GM12864 (cell line): ENCODE results near the gene OR56A3.

ENCODE experiments used
- DNase-seq: peaks from one replicate; pipeline ENCODE4 v3.0.0-alpha.2; 2011; ENCODE audit warnings: low read depth
- H3K4me3 ChIP-seq: 2 replicates; pipeline ENCODE4 v1.5.1; 2011; ENCODE audit warnings: mild to moderate bottlenecking, low read depth, low read length, control low read depth
- CTCF ChIP-seq: IDR thresholded peaks from 2 replicates; pipeline ENCODE4 v1.5.1; 2011; ENCODE audit warnings: low read depth, mild to moderate bottlenecking, moderate library complexity, low read length, control low read depth, inconsistent platforms; ENCODE audit errors: missing control alignments

OR56A3 gene

GRCh38 chr11:5994791-5995190, 52.7 kb downstream of the OR56A3 start:
- TF ChIP-seq CTCF: no peak
- H3K4me3 ChIP-seq: no peak overlapping the region
- DNase-seq: no peak
